OCI-LY7 (cell line): Measurements from ENCODE around the gene GPS2. TPM values are rescaled to one million over a fixed set of nuclear protein-coding genes. Genes with fewer than 3 reads are reported as not detected.

Source experiments
- BruUV-seq: library from RNA; stranded (reverse); fragments of 400-500 nt; replicated peaks from 2 replicates; lab custom pipeline; 2021; lab: Mats Ljungman, UMichigan
- CTCF ChIA-PET: fragments of 300-600 bp; sonication (Branson Sonifier 250); formaldehyde crosslinking; loops from one replicate; lab custom pipeline; 2022; ENCODE audit warnings: antibody characterized with exemption; ENCODE audit not compliant: unreplicated experiment; lab: Charles Lee
- POLR2A ChIA-PET: fragments of 300-600 bp; sonication (Branson Sonifier 250); formaldehyde crosslinking; loops from one replicate; lab custom pipeline; 2022; ENCODE audit warnings: antibody characterized with exemption; lab: Charles Lee
- DNase-seq: peaks from one replicate; pipeline ENCODE4 v3.0.0-alpha.2; 2015; ENCODE audit warnings: low spot score
- H2AFZ ChIP-seq: fragments of 200-600 bp; sonication (generic), shearing (Covaris generic); 2 replicates; pipeline ENCODE4 v1.6.1; 2014; ENCODE audit warnings: mild to moderate bottlenecking, antibody characterized with exemption, low read length, moderate library complexity
- H3K27ac ChIP-seq: fragments of 200-600 bp; sonication (generic); 2 replicates; pipeline ENCODE4 v1.5.1; 2014; ENCODE audit warnings: mixed run types, low read depth, mild to moderate bottlenecking, moderate library complexity, low read length, inconsistent platforms; ENCODE audit not compliant: poor library complexity, severe bottlenecking
- H3K36me3 ChIP-seq: fragments of 200-600 bp; sonication (generic); 2 replicates; pipeline ENCODE4 v1.6.1; 2014; ENCODE audit warnings: mild to moderate bottlenecking, antibody characterized with exemption, low read length, moderate library complexity, mixed read lengths; ENCODE audit not compliant: insufficient read depth
- H3K4me1 ChIP-seq: fragments of 200-600 bp; sonication (generic); 2 replicates; pipeline ENCODE4 v1.5.1; 2014; ENCODE audit warnings: mild to moderate bottlenecking, low read length; ENCODE audit not compliant: insufficient read depth, poor library complexity, severe bottlenecking
- H3K4me2 ChIP-seq: fragments of 200-600 bp; sonication (generic); 2 replicates; pipeline ENCODE4 v1.6.1; 2014; ENCODE audit warnings: mild to moderate bottlenecking, low read length
- H3K4me3 ChIP-seq: fragments of 200-600 bp; sonication (generic); 2 replicates; pipeline ENCODE4 v1.5.1; 2014; ENCODE audit warnings: mild to moderate bottlenecking, low read depth, low read length; ENCODE audit not compliant: poor library complexity, severe bottlenecking
- H3K79me2 ChIP-seq: fragments of 200-600 bp; sonication (generic); 2 replicates; pipeline ENCODE4 v1.6.1; 2016; ENCODE audit warnings: low read depth, mild to moderate bottlenecking, low read length, moderate library complexity, mixed read lengths; ENCODE audit not compliant: insufficient read depth
- H3K9me2 ChIP-seq: fragments of 200-600 bp; sonication (generic); 2 replicates; pipeline ENCODE4 v1.6.1; 2016; ENCODE audit warnings: mild to moderate bottlenecking, low read length, mixed read lengths; ENCODE audit not compliant: insufficient read depth
- H3K9me3 ChIP-seq: fragments of 200-600 bp; sonication (generic); 2 replicates; pipeline ENCODE4 v1.6.1; 2014; ENCODE audit warnings: mild to moderate bottlenecking, mixed run types, low read length, mixed read lengths
- H4K20me1 ChIP-seq: fragments of 200-600 bp; sonication (generic); 2 replicates; pipeline ENCODE4 v1.6.1; 2014; ENCODE audit warnings: mild to moderate bottlenecking, antibody characterized with exemption, low read length, moderate library complexity, mixed read lengths; ENCODE audit not compliant: insufficient read depth
- CTCF ChIP-seq: fragments of 200-600 bp; sonication (generic); conservative IDR thresholded peaks from 2 replicates; pipeline ENCODE4 v1.5.1; 2014; ENCODE audit warnings: mild to moderate bottlenecking, antibody characterized with exemption, low read length, moderate library complexity, mixed read lengths
- EZH2phosphoT487 ChIP-seq: fragments of 200-600 bp; sonication (generic); IDR thresholded peaks from 2 replicates; pipeline ENCODE4 v1.6.1; 2018; ENCODE audit warnings: low read depth, borderline replicate concordance, mild to moderate bottlenecking, mixed run types, antibody characterized with exemption, low read length, moderate library complexity, mixed read lengths
- intact Hi-C: fragments of 100-400 bp; cut with micrococcal nuclease; formaldehyde crosslinking; loops from one replicate; pipeline ENCODE4 v1.10.0; 2022; ENCODE audit not compliant: unreplicated experiment
- total RNA-seq, 2 experiments: library from RNA; depleted of rRNA in 1 of 2; stranded (reverse); fragments of >200 nt in 1 of 2; shearing (Covaris generic) in 1 of 2; gene quantifications; 2 replicates each; pipeline ENCODE4 v1.2.3, GENCODE V29; 2014 to 2022

GPS2 gene
- total RNA-seq, 2 experiments from 2014 or later: 70.5 to 75.0 TPM

DNA sequence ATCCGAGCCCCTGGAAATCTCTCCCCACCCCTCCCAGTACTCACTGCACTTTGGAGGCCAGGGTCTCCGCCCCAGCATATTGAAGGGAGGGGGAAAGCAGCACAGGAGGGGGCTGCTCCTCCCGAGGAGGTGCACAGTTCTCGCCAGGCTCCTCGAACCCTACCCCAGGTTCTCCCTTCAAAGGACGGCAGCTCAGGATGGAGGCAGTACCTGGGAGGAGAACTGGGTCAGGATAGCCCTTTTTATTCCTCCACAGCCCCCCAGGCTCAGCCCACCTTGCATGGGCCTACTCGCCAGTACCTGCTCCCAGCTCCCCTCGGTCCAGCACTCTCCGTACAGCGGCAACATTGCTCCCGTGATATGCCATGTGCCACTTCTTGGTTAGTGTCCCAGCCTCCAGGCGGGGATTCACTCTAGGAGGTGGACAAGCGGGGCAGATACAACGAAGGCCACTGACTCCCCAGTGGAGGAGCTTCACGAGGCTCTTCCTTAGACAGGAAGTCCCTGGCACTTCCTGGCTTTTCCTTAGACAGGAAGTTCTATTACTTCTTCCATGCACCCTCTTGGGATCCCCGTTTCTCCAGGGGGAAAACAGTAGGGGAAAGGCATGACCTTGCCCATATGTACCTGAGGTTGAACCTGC is 2.1 kb upstream of the GPS2 start:
- intact Hi-C loops: loop anchor here (5.0 kb wide), 1 partner anchor 35 kb away; the partner anchor contains the start of gene KCTD11
- Histone ChIP-seq H3K79me2 (peaks cover 9% of the 10 kb centered on the region; the same call in 1 of the 2 replicates), H4K20me1 (peaks cover 4% of the 10 kb centered on the region; the same call in 1 of the 2 replicates), H3K4me2 (no peak overlapping the region), H3K9me2 (no peaks in the 10 kb centered on the region), H3K36me3 (peaks cover 84% of the 10 kb centered on the region), H3K4me3 (no peak overlapping the region), H3K9me3 (no peaks in the 10 kb centered on the region), H3K4me1 (peaks cover 29% of the 10 kb centered on the region), H3K27ac (no peak overlapping the region), H2AFZ (no peak overlapping the region)
- TF ChIP-seq CTCF (no peak), EZH2phosphoT487 (no peak)
- BruUV-seq: no TSS peak
- POLR2A ChIA-PET: no interaction called here
- CTCF ChIA-PET: no interaction called here
- DNase-seq: no peak

- no TSS peak for BruUV-seq
- DNase-seq: no peak
- Histone ChIP-seq H3K4me3 (peak overlapping the region; percentile 95), H3K9me3 (no peaks in the 10 kb centered on the region), H3K36me3 (peaks cover 82% of the 10 kb centered on the region), H3K9me2 (no peaks in the 10 kb centered on the region), H3K4me2 (peak overlapping the region; percentile 96), H3K79me2 (peaks cover 19% of the 10 kb centered on the region), H3K27ac (peak overlapping the region; percentile 79), H2AFZ (no peak overlapping the region; the same call in 1 of the 2 replicates), H4K20me1 (peaks cover 7% of the 10 kb centered on the region), H3K4me1 (peaks cover 40% of the 10 kb centered on the region)
- intact Hi-C loops: loop anchor here (5.0 kb wide), 1 partner anchor 37 kb away; the partner anchor contains the start of gene KCTD11
- CTCF ChIA-PET: interaction anchor here (0.5 kb wide), 1 partner anchor 109 kb away, joined by 4 read pairs; the partner anchor contains the start of gene SPEM2
- POLR2A ChIA-PET: interaction anchor here (0.8 to 1.7 kb wide), 3 partner anchors 15 to 88 kb away, joined by 4 to 10 read pairs (median 6); partner anchors contain the start of genes ACAP1 and TMEM256
- TF ChIP-seq CTCF (no peak), EZH2phosphoT487 (no peak)
Measured at GRCh38 chr17:7315570-7316235, 543 bp upstream of the GPS2 start.
